ENCODE data around the gene GNG7.

- no peak for TF ChIP-seq CTCF (IDR thresholded peaks at IDR 0.05)
- no peak for TF ChIP-seq POLR2A (IDR thresholded peaks at IDR 0.05)
Observed at GRCh38 chr19:2701361-2702169, 929 bp downstream of the GNG7 start.
